SJCRH30 (cell line): ENCODE measurements around the gene H6PD. TPM values are rescaled to one million over a fixed set of nuclear protein-coding genes. Genes with fewer than 3 reads are reported as not detected.

Source experiments
- DNase-seq, 2 experiments: peaks; one replicate each; pipeline ENCODE4 v3.0.0-alpha.2; 2015 to 2020
- H3K27ac ChIP-seq: fragments of 250-450 bp; sonication (Bioruptor Pico); 2 replicates; pipeline ENCODE4 v1.5.1; 2020; ENCODE audit warnings: mild to moderate bottlenecking, moderate library complexity
- H3K27me3 ChIP-seq: fragments of 250-450 bp; sonication (Bioruptor Pico); 2 replicates; pipeline ENCODE4 v1.5.1; 2020; ENCODE audit warnings: mild to moderate bottlenecking, moderate library complexity
- H3K36me3 ChIP-seq: fragments of 250-450 bp; sonication (Bioruptor Pico); 2 replicates; pipeline ENCODE4 v1.5.1; 2020; ENCODE audit warnings: mild to moderate bottlenecking, moderate library complexity
- H3K4me1 ChIP-seq: fragments of 250-450 bp; sonication (Bioruptor Pico); 2 replicates; pipeline ENCODE4 v1.5.1; 2020; ENCODE audit warnings: mild to moderate bottlenecking, moderate library complexity
- H3K4me3 ChIP-seq: fragments of 250-450 bp; sonication (Bioruptor Pico); 2 replicates; pipeline ENCODE4 v1.5.1; 2020; ENCODE audit warnings: mild to moderate bottlenecking, moderate library complexity
- H3K9me3 ChIP-seq: fragments of 250-450 bp; sonication (Bioruptor Pico); replicated peaks from 2 replicates; pipeline ENCODE4 v1.5.1; 2020; ENCODE audit warnings: mild to moderate bottlenecking, moderate library complexity
- total RNA-seq: library from RNA; depleted of rRNA; stranded (reverse); fragments of >200 nt; shearing (Covaris generic); gene quantifications from 2 replicates; pipeline ENCODE4 v1.2.3, GENCODE V29; 2014

H6PD gene
- total RNA-seq, 1 experiment from 2014 or later, result 7.0 TPM

- DNase-seq, result peak; percentile 39 to 51
- Histone ChIP-seq H3K27ac (no peak overlapping the region), H3K4me3 (no peak overlapping the region), H3K36me3 (no peaks in the 10 kb centered on the region), H3K27me3 (no peaks in the 10 kb centered on the region; the same call in 1 of the 2 replicates), H3K4me1 (peaks cover 19% of the 10 kb centered on the region), H3K9me3 (no peaks in the 10 kb centered on the region)
These were observed 45.7 kb downstream of the H6PD start for GRCh38 chr1:9280015-9280860.

- Histone ChIP-seq H3K36me3 (no peaks in the 10 kb centered on the region), H3K4me1 (peaks cover 13% of the 10 kb centered on the region), H3K27ac (no peak overlapping the region), H3K4me3 (no peak overlapping the region), H3K27me3 (no peaks in the 10 kb centered on the region; the same call in 1 of the 2 replicates), H3K9me3 (no peaks in the 10 kb centered on the region)
- DNase-seq, result peak in 1 of 2 experiments; percentile 42
These were observed 46.7 kb downstream of the H6PD start for GRCh38 chr1:9281071-9281827.

GRCh38 chr1:9281908-9282695 is 47.5 kb downstream of the H6PD start:
- H3K9me3 ChIP-seq, result no peaks in the 10 kb centered on the region
- H3K4me1 ChIP-seq, result peaks cover 13% of the 10 kb centered on the region
- H3K4me3 ChIP-seq, result no peak overlapping the region
- H3K27me3 ChIP-seq, result no peaks in the 10 kb centered on the region; the same call in 1 of the 2 replicates
- H3K36me3 ChIP-seq, result no peaks in the 10 kb centered on the region
- DNase-seq, result peak in 1 of 2 experiments; percentile 44
- no peak overlapping the region for H3K27ac ChIP-seq

- no peaks in the 10 kb centered on the region; the same call in 1 of the 2 replicates for H3K27me3 ChIP-seq
- no peak overlapping the region for H3K27ac ChIP-seq
- no peak for DNase-seq
These were observed 48.1 kb downstream of the H6PD start for GRCh38 chr1:9282696-9282955.

GRCh38 chr1:9284061-9284460 is 49.5 kb downstream of the H6PD start:
- Histone ChIP-seq H3K9me3 (peaks cover 9% of the 10 kb centered on the region), H3K4me3 (no peak overlapping the region), H3K27ac (no peak overlapping the region), H3K27me3 (no peaks in the 10 kb centered on the region; the same call in 1 of the 2 replicates), H3K36me3 (no peaks in the 10 kb centered on the region), H3K4me1 (peaks cover 13% of the 10 kb centered on the region)
- no peak for DNase-seq

More at GRCh38 chr1:9282696-9282955, 48.1 kb downstream of the H6PD start:
- Histone ChIP-seq H3K9me3 (no peaks in the 10 kb centered on the region; the same call in 1 of the 2 replicates), H3K4me3 (no peak overlapping the region), H3K36me3 (no peaks in the 10 kb centered on the region), H3K4me1 (peaks cover 13% of the 10 kb centered on the region)

- Histone ChIP-seq H3K4me3 (no peak overlapping the region), H3K27me3 (peaks cover under 1% of the 10 kb centered on the region), H3K9me3 (peaks cover 16% of the 10 kb centered on the region), H3K27ac (no peak overlapping the region), H3K4me1 (peaks cover 3% of the 10 kb centered on the region; the same call in 1 of the 2 replicates), H3K36me3 (no peaks in the 10 kb centered on the region)
- no peak for DNase-seq
These were observed 52.0 kb downstream of the H6PD start for GRCh38 chr1:9286556-9286955.

- peak; percentile 68 to 77 for DNase-seq
- Histone ChIP-seq H3K4me1 (no peaks in the 10 kb centered on the region), H3K27me3 (peaks cover 15% of the 10 kb centered on the region), H3K4me3 (no peak overlapping the region), H3K9me3 (peaks cover 16% of the 10 kb centered on the region), H3K27ac (no peak overlapping the region), H3K36me3 (no peaks in the 10 kb centered on the region)
These were observed 54.5 kb downstream of the H6PD start for GRCh38 chr1:9289090-9289534.

GRCh38 chr1:9289711-9290485 is 55.3 kb downstream of the H6PD start:
- Histone ChIP-seq H3K9me3 (peaks cover 16% of the 10 kb centered on the region), H3K36me3 (no peaks in the 10 kb centered on the region), H3K27ac (no peak overlapping the region), H3K4me3 (no peak overlapping the region), H3K27me3 (peaks cover 18% of the 10 kb centered on the region), H3K4me1 (no peaks in the 10 kb centered on the region)
- no peak for DNase-seq

GRCh38 chr1:9291914-9292360 is 57.4 kb downstream of the H6PD start:
- Histone ChIP-seq H3K4me1 (no peaks in the 10 kb centered on the region), H3K9me3 (peaks cover 16% of the 10 kb centered on the region), H3K4me3 (no peak overlapping the region), H3K27ac (no peak overlapping the region), H3K36me3 (no peaks in the 10 kb centered on the region), H3K27me3 (peaks cover 18% of the 10 kb centered on the region)
- DNase-seq, result no peak

GRCh38 chr1:9292361-9293240 is 58.0 kb downstream of the H6PD start, which contains the start of gene SPSB1:
TSS of gene SPSB1 (plus strand) at chr1:9292894. CDS start at chr1:9355892, 62,998 bp downstream.
- H3K36me3 ChIP-seq, result no peaks in the 10 kb centered on the region
- DNase-seq, result peak in 1 of 2 experiments; percentile 44
- H3K27me3 ChIP-seq, result peaks cover 18% of the 10 kb centered on the region
- H3K4me3 ChIP-seq, result peak within 1 kb of the TSS; percentile 46
- peaks cover 16% of the 10 kb centered on the region for H3K9me3 ChIP-seq
- no peaks in the 10 kb centered on the region for H3K4me1 ChIP-seq
- no peak within 1 kb of the TSS for H3K27ac ChIP-seq

GRCh38 chr1:9293241-9293532 is 58.6 kb downstream of the H6PD start:
- Histone ChIP-seq H3K4me1 (no peaks in the 10 kb centered on the region), H3K4me3 (peak overlapping the region; percentile 46), H3K36me3 (no peaks in the 10 kb centered on the region), H3K9me3 (peaks cover 16% of the 10 kb centered on the region), H3K27ac (no peak overlapping the region), H3K27me3 (peaks cover 18% of the 10 kb centered on the region)
- DNase-seq, result no peak

GRCh38 chr1:9293533-9294404 is 59.2 kb downstream of the H6PD start:
- H3K36me3 ChIP-seq, result no peaks in the 10 kb centered on the region
- peak overlapping the region; percentile 46 for H3K4me3 ChIP-seq
- no peak overlapping the region for H3K27ac ChIP-seq
- H3K27me3 ChIP-seq, result peaks cover 18% of the 10 kb centered on the region
- peaks cover 10% of the 10 kb centered on the region for H3K9me3 ChIP-seq
- no peak for DNase-seq
- H3K4me1 ChIP-seq, result no peaks in the 10 kb centered on the region
